Measurements from ENCODE around the gene PCSK7.
A peak's percentile ranks its signal among the peaks of the same experiment; 100 is the strongest.

DNA sequence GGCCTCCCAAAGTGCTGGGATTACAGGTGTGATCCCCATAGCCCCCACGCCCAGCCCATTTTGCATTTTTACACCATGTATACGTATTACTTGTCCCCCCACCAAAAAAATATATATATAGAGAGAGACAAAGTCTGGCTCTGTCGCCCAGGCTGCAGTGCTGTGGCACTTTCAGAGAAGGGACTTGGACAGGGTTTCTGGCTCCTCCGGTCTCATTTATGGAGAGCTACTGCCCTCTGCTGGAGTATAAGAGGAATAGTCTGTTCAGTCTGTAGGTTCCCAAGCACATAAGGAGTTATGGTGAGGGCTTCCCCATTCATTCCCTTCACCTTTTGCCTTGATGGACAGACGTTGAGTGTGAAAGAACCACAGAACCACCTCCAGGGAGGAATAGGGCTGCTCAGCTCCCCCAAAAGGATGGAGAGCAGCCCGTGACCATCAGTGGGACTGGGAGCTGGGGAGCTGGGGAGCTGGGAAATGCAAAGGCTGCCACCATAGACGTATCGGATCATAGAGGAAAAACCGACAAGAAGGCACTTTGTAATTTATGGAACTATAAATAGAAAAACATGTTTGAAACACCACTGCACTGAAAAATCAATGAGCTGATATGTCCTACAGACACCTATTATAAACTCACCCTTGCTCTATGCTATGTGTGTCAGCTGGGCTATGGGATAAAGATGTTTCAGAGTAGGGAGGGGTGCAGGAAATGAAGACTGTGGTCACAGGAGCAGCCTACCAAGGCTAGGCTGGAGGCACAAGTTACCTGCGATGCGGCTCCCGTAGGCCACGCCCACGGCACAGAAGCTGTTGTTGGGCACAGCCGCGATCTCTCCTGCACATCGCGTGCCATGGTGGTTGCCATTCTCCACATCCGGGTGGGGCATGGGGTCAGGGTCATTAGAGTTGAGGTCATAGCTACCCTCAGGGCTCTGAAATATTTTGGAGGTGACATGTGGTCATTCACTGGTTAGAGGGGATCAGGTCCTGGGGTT is 5.2 kb downstream of the PCSK7 start:
- TF ChIP-seq CHD1 (IDR thresholded peaks at IDR 0.05; ENCODE audit: low read depth, low read length) (no peak), YY1 (IDR thresholded peaks at IDR 0.05; ENCODE audit: low read depth, low read length) (no peak), TCF12 (IDR thresholded peaks at IDR 0.05; ENCODE audit: low read depth, low read length) (no peak), TEAD4 (IDR thresholded peaks at IDR 0.05; ENCODE audit: low read depth, low read length) (no peak), EP300 (IDR thresholded peaks at IDR 0.05; ENCODE audit: borderline replicate concordance in 1 of 2, low read depth in 2 of 2, low read length in 2 of 2) (no peak)
- TF ChIP-seq, protein P1, sequence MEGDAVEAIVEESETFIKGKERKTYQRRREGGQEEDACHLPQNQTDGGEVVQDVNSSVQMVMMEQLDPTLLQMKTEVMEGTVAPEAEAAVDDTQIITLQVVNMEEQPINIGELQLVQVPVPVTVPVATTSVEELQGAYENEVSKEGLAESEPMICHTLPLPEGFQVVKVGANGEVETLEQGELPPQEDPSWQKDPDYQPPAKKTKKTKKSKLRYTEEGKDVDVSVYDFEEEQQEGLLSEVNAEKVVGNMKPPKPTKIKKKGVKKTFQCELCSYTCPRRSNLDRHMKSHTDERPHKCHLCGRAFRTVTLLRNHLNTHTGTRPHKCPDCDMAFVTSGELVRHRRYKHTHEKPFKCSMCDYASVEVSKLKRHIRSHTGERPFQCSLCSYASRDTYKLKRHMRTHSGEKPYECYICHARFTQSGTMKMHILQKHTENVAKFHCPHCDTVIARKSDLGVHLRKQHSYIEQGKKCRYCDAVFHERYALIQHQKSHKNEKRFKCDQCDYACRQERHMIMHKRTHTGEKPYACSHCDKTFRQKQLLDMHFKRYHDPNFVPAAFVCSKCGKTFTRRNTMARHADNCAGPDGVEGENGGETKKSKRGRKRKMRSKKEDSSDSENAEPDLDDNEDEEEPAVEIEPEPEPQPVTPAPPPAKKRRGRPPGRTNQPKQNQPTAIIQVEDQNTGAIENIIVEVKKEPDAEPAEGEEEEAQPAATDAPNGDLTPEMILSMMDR (IDR thresholded peaks at IDR 0.05; ENCODE audit: control extremely low read depth in 1 of 3, insufficient read depth in 1 of 3, low read depth in 1 of 3, low read length in 3 of 3) = peak; percentile 1 to 92 (median 78)

Measured in H1 (cell line).